ENCODE data around the gene FAM124B. TPM values are rescaled to one million over a fixed set of nuclear protein-coding genes. Genes with fewer than 3 reads are reported as not detected.

FAM124B gene
- total RNA-seq, 1 donor from 2014 or later = not detected

- Mint-ChIP-seq H3K4me1 (ENCODE audit: unreplicated experiment) (no peaks in the 10 kb centered on the region), H3K4me3 (no peak overlapping the region), H3K27ac (no peak overlapping the region), H3K9me3 (no peaks in the 10 kb centered on the region), H3K36me3 (no peaks in the 10 kb centered on the region), H3K27me3 (no peaks in the 10 kb centered on the region)
- no peak for DNase-seq (ENCODE audit: extremely low spot score, unreplicated experiment)
- no peak for TF ChIP-seq CTCF (conservative IDR thresholded peaks at IDR 0.05)
Measured at GRCh38 chr2:224360801-224361251, 41.1 kb downstream of the FAM124B start.

- H3K9me3 Mint-ChIP-seq = no peaks in the 10 kb centered on the region
Measured at GRCh38 chr2:224359569-224359968, 42.3 kb downstream of the FAM124B start.

DNA sequence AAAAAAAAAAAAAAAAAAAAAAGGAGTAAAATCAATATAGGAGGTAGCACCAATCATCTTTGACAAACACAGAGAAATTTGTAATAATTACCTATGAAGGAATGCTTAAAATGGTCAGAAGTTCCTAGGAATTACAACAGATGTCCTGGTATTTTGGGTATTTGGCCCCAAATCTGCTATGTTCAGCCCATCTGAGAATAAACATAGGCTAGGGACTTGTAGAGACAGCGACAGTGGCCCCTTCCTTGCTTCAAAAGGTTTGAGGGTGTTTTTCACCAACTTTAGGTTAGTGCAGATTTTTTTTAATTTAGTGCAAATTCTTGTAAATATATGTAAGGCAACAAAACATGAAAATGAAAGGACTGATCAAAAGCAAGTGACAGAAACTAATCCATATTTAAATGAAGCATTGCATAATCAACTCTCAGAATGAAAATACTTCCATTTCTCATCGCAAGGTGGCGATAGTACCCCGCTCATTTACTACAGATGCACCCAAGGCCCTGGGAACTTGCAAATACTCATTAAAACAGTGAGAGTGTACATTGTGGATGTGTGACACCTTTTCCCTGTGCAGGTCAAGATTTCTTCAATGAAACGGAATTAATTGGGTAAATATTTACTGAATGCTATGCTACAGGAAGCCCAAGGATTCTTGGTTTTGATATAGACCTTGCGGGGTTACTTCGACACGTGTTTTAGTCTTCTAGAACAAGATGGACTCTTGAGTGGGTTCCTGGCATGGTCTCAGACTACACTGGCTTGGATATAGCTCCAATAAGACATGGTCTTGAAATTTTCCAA is 44.6 kb downstream of the FAM124B start:
- H3K4me1 Mint-ChIP-seq (ENCODE audit: unreplicated experiment) = no peaks in the 10 kb centered on the region
- DNase-seq (ENCODE audit: extremely low spot score, unreplicated experiment) = no peak
- H3K9me3 Mint-ChIP-seq = no peaks in the 10 kb centered on the region
- peaks cover 4% of the 10 kb centered on the region for H3K27me3 Mint-ChIP-seq
- no peak overlapping the region for H3K27ac Mint-ChIP-seq
- H3K4me3 Mint-ChIP-seq = no peak overlapping the region
- TF ChIP-seq CTCF (conservative IDR thresholded peaks at IDR 0.05) = peak; percentile 93
- H3K36me3 Mint-ChIP-seq = no peaks in the 10 kb centered on the region

More at GRCh38 chr2:224359569-224359968, 42.3 kb downstream of the FAM124B start:
- H3K36me3 Mint-ChIP-seq = no peaks in the 10 kb centered on the region
- H3K27ac Mint-ChIP-seq = no peak overlapping the region
- no peaks in the 10 kb centered on the region for H3K4me1 Mint-ChIP-seq (ENCODE audit: unreplicated experiment)
- peak; percentile 60 for TF ChIP-seq CTCF (conservative IDR thresholded peaks at IDR 0.05)
- DNase-seq (ENCODE audit: extremely low spot score, unreplicated experiment) = no peak
- peaks cover 4% of the 10 kb centered on the region for H3K27me3 Mint-ChIP-seq
- H3K4me3 Mint-ChIP-seq = no peak overlapping the region

- Mint-ChIP-seq H3K9me3 (no peaks in the 10 kb centered on the region), H3K27me3 (peaks cover 4% of the 10 kb centered on the region), H3K27ac (no peak overlapping the region), H3K36me3 (no peaks in the 10 kb centered on the region), H3K4me3 (no peak overlapping the region), H3K4me1 (ENCODE audit: unreplicated experiment) (no peaks in the 10 kb centered on the region)
- no peak for DNase-seq (ENCODE audit: extremely low spot score, unreplicated experiment)
- TF ChIP-seq CTCF (conservative IDR thresholded peaks at IDR 0.05) = no peak
Measured at GRCh38 chr2:224354632-224355211, 47.2 kb downstream of the FAM124B start.

- Mint-ChIP-seq H3K27me3 (peaks cover 4% of the 10 kb centered on the region), H3K27ac (no peak overlapping the region), H3K4me1 (ENCODE audit: unreplicated experiment) (peaks cover 4% of the 10 kb centered on the region), H3K4me3 (no peak overlapping the region), H3K36me3 (no peaks in the 10 kb centered on the region), H3K9me3 (peaks cover 3% of the 10 kb centered on the region)
- DNase-seq (ENCODE audit: extremely low spot score, unreplicated experiment) = no peak
- TF ChIP-seq CTCF (conservative IDR thresholded peaks at IDR 0.05) = no peak
Measured at GRCh38 chr2:224350703-224351102, 51.2 kb downstream of the FAM124B start.
